Testis (tissue), 3 donors: Measurements from ENCODE around the gene TMEM120A. TPM values are rescaled to one million over a fixed set of nuclear protein-coding genes. Genes with fewer than 3 reads are reported as not detected.

ENCODE experiments used
- DNase-seq: peaks from one replicate; pipeline ENCODE4 v3.0.0-alpha.2; 2019
- H3K27ac ChIP-seq, 2 donors: fragments of 200-600 bp; sonication (generic); one replicate each; pipeline ENCODE4 v1.5.1; 2019
- H3K27me3 ChIP-seq: fragments of 200-600 bp; sonication (generic); one replicate; pipeline ENCODE4 v1.5.1; 2019
- H3K36me3 ChIP-seq: fragments of 200-600 bp; sonication (generic); one replicate; pipeline ENCODE4 v1.5.1; 2017; ENCODE audit warnings: low read depth; ENCODE audit errors: missing control alignments
- H3K4me1 ChIP-seq: fragments of 200-600 bp; sonication (generic); one replicate; pipeline ENCODE4 v1.5.1; 2019
- H3K4me3 ChIP-seq, 2 donors: fragments of 200-600 bp; sonication (generic); one replicate each; pipeline ENCODE4 v1.5.1; 2017 to 2019
- H3K9me3 ChIP-seq: fragments of 200-600 bp; sonication (generic); one replicate; pipeline ENCODE4 v1.5.1; 2017
- CTCF ChIP-seq, 3 experiments: fragments of 450-650 bp in 2 of 3; fragments of 200-600 bp in 1 of 3; sonication (generic) in 1 of 3; IDR thresholded peaks; one replicate each; pipeline ENCODE4 v1.5.1; 2016 to 2019; ENCODE audit warnings: antibody characterized with exemption in 3 of 3, mild to moderate bottlenecking in 2 of 3, moderate library complexity in 1 of 3
- POLR2A ChIP-seq: fragments of 450-650 bp; IDR thresholded peaks from one replicate; pipeline ENCODE4 v1.6.1; 2017; ENCODE audit warnings: antibody characterized with exemption, mild to moderate bottlenecking, moderate library complexity
- WGBS, 2 donors: methylation state at CpG; one replicate each; pipeline ENCODE4 v1.1.5; 2018; 5-methylcytosine and 5-hydroxymethylcytosine counted together
- intact Hi-C: fragments of 100-400 bp; cut with DNase I; formaldehyde crosslinking; loops from one replicate; pipeline ENCODE4 v1.15.1; 2023; ENCODE audit warnings: low total_unique reads
- polyA plus RNA-seq: library from polyadenylated mRNA; stranded (reverse); fragments of 350-450 nt; fragmentation: Illumina TruSeq; extraction: RNeasy Lipid Tissue Mini Kit (QIAGEN cat#74804); gene quantifications from one replicate; pipeline ENCODE4 v1.2.3, GENCODE V29; 2014; ENCODE audit warnings: low read depth, low replicate concordance; ENCODE audit not compliant: insufficient read depth
- total RNA-seq, 2 donors: library from RNA; depleted of rRNA; stranded (reverse); fragments of >200 nt; gene quantifications; one replicate each; pipeline ENCODE4 v1.2.3, GENCODE V29; 2016

TMEM120A gene
- total and polyA plus RNA-seq, 3 donors from 2014 or later: 85.9 to 270 (median 150) TPM

- no peaks in the 10 kb centered on the region for H3K27me3 ChIP-seq
- intact Hi-C loops: no loop called here
- H3K9me3 ChIP-seq: no peaks in the 10 kb centered on the region
- H3K36me3 ChIP-seq: no peaks in the 10 kb centered on the region
- no peak for TF ChIP-seq POLR2A
- no peak for TF ChIP-seq CTCF (IDR thresholded peaks at IDR 0.05)
- no peak overlapping the region for H3K27ac ChIP-seq
- WGBS, 2 donors: 95 to 100% methylated on average over 3 to 5 of the region's 5 CpGs
- DNase-seq: no peak
- peaks cover 29% of the 10 kb centered on the region for H3K4me1 ChIP-seq
- H3K4me3 ChIP-seq: no peak overlapping the region
These were observed 1.6 kb upstream of the TMEM120A start for GRCh38 chr7:75995996-75996395.

DNA sequence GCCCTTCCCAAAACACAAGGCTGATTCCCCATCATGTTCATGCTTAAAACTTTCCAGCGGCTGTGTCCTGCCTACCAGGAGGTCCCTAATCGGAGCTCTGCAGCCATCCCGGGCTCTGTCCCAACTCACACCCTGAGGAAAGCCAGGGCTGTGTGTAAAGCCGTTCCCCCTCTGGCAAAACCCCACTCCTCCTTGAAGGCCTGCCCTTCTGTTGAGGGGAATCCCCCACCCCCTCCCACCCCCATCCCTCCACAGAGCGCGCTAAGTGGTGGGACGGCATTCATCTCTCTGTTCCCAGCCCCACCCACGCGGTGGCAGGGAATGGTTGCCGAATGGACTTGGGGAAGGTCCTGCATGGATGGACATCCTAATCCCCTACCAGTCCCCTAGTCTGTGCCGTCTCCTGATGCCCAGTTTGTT is 667 bp upstream of the TMEM120A start:
- Histone ChIP-seq H3K27me3 (no peaks in the 10 kb centered on the region), H3K4me1 (peaks cover 37% of the 10 kb centered on the region), H3K27ac (peak overlapping the region; percentile 76 to 93), H3K4me3 (peak overlapping the region; percentile 76 to 89), H3K36me3 (no peaks in the 10 kb centered on the region), H3K9me3 (no peaks in the 10 kb centered on the region)
- DNase-seq: no peak
- WGBS, 2 donors: 20 to 22% methylated on average over 10 to 11 of the region's 11 CpGs
- intact Hi-C loops: no loop called here
- TF ChIP-seq CTCF (IDR thresholded peaks at IDR 0.05): no peak
- TF ChIP-seq POLR2A: no peak

DNA sequence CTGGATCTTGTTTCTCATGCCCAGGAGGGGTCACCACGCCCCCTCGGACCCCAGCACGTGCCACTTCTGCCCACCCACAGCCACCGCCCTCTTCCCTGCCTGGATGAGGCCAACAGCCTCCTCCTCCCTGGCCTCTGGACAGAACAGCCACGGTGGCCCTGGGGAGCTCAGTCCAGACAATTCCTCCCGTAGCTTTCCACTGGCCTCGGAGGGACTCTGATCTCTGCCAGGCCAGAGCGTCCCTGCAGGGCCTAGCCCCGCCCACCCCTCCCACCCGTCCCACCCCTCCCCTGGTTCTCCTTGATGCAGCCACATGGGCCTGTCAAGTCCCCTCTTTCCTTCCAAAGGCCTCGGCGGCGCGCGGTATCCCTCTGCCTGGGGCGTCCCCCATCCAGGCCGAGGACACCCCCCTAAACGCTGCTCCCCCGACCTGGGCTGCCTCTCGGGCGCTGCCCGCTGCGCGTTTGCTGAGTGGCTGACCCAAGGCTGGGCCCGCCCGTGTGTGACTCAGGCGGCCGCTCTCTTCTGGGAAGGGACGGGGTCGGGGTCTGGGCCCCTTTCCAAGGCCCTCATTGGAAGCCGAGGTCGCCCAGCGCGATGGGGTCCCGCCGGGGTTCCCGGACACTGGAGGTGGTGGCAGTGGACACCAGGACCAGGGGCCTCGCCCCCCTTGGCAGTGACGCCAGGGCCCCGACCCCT is 557 bp downstream of the TMEM120A start:
- Histone ChIP-seq H3K9me3 (no peaks in the 10 kb centered on the region), H3K4me1 (peaks cover 48% of the 10 kb centered on the region), H3K27me3 (no peaks in the 10 kb centered on the region), H3K36me3 (no peaks in the 10 kb centered on the region), H3K4me3 (peak overlapping the region; percentile 76 to 89), H3K27ac (peak overlapping the region; percentile 92 to 93)
- 0 to 3% methylated on average over 4 to 35 of the region's 40 CpGs for whole genome bisulfite sequencing, 2 donors
- intact Hi-C loops: no loop called here
- peak; percentile 83 for DNase-seq
- TF ChIP-seq POLR2A: no peak
- no peak for TF ChIP-seq CTCF (IDR thresholded peaks at IDR 0.05)

GRCh38 chr7:75992083-75992755 is 2.2 kb downstream of the TMEM120A start:
- H3K4me1 ChIP-seq: peaks cover 48% of the 10 kb centered on the region
- TF ChIP-seq POLR2A (no peak), CTCF (IDR thresholded peaks at IDR 0.05) (no peak)
- WGBS, 2 donors: 47 to 72% methylated on average over 6 to 17 of the region's 20 CpGs
- DNase-seq: peak; percentile 52
- H3K27ac ChIP-seq: peak overlapping the region; percentile 92 to 93
- H3K27me3 ChIP-seq: no peaks in the 10 kb centered on the region
- no peak overlapping the region for H3K4me3 ChIP-seq
- intact Hi-C loops: no loop called here
- H3K36me3 ChIP-seq: no peaks in the 10 kb centered on the region
- H3K9me3 ChIP-seq: no peaks in the 10 kb centered on the region
